ENCODE data around the gene RBM47.
A peak's percentile ranks its signal among the peaks of the same experiment; 100 is the strongest.
"Not testable (repeated sequence)": the region's sequence is repeated elsewhere in the genome, so short reads cannot be mapped to it uniquely, and the experiment has no call there.

The RBM47 gene

DNA sequence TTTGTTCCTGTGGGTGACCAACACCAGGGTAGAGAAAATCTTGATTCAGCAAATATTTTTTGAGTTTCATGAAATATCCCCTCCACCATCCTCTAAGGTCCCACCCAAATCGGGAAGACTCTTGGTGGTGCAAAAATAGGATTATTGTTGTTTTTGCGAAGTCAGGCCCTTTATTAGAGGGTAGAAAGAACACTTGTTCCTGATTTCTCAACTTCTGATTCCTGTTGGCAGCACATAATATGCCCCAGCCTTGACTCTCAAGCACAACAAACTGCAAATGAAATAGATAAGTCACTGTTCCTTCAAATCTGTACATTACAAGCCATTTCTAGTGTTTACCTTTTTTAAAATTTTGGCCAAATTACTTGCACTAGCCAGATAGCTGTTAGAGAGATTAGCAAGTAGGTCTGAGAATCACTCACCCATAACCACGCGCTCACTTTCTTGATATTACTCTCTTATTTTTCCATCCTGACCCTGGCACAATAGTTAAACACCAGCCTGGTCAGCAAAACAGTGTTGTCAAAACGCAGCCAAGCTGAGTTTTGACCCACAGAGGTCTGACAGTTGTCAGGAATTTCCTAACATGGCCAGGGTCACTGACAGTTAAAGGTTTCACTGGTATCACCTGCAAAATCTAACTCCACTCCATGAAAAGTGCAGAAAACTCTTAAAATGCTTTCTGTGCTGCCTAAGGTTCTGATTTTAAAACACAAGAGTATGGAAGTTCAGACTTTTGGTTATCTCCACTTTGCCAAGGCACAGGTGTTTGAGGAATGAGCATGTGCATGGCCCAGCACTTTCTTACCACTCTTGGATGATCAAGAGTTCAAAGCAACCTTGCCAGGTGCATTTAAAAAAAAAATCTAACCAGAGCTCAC is 69.8 kb downstream of the RBM47 start:
- DNase-seq: no peak

DNA sequence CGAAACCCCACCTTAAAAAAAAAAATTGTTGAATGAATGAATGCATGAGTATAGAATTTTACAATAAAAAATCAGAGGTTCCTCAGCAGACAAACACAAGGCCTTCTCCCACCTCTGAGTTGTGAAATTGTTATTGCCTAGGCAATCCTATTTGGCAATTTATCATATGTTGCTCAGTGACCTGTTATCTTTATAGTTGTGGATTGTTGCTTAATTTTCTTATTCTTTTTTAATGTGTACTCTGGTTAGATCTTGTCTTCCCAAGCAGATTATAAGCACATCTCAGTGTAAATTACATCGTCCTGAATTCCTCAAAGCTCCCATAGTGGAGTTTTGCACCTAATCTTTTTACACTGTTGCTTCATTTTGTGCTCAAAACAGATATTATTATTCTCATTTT is 71.9 kb downstream of the RBM47 start:
- no peak for DNase-seq

DNA sequence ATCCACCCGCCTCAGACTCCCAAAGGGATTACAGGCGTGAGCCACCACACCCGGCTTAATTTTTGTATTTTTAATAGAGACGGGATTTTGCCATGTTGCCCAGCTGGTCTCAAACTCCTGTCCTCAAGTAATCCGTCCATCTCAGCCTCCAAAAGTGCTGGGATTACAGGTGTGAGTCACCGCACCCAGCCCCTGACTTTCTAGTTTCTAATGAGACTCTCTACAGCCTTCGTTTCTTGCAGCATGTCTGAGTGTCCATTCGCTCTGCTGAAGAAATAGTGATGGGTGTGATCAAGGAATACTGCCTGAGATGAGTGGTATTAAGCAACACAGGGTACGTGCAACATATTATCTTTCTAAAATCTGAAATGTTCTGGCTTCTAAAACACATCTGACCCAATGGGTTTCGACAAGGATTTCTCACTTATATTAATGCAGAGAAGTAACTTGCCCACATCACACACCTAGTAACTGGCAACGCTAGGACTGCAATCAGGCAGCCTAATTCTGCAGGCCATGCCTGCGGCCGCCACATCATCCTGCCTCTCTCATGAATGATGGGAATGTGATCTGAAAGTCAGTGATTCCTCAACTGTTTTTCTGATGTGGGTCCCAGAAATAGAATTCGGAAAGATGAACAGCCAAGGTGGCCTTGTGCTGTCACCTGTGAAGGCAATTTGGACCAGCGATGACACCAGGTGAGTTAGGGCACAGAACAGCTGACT is 74.3 kb downstream of the RBM47 start:
- DNase-seq: no peak

DNA sequence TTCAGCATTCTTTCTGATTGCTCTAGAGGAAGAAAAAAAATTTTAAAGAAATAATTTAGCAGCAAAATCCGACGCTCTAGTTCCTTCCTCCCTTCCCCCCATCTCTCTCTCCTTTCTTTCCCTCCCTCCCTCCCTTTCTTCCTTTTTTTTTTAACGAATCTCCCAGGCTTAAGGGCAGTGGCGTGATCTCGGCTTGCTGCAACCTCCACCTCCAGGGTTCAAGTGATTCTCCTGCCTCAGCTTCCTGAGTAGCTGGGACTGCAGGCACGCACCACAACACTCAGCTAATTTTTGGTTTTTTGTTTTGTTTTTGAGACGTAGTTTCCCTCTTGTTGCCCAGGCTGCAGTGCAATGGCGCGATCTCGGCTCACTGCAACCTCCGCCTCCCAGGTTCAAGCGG is 75.0 kb downstream of the RBM47 start:
- DNase-seq: not testable (repeated sequence)

DNA sequence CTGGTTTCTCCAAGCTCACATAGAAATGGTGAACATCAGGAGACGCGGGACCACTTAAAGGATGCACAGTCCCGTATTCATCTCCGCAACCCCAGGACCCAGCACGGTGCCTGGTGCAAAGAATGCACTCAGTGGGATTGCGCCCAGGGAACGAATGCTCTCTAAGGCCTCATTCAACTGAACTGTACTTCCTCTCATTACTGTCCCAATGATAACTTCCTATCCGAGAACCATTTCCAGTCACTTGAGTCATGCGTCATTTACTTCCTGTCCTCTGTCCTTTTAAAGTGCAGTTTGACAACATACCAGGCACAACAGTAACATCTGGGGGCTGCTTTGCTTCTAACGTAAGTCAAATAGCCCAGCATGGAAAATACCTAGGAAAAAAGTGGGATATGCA is 75.7 kb downstream of the RBM47 start:
- DNase-seq: no peak

DNA sequence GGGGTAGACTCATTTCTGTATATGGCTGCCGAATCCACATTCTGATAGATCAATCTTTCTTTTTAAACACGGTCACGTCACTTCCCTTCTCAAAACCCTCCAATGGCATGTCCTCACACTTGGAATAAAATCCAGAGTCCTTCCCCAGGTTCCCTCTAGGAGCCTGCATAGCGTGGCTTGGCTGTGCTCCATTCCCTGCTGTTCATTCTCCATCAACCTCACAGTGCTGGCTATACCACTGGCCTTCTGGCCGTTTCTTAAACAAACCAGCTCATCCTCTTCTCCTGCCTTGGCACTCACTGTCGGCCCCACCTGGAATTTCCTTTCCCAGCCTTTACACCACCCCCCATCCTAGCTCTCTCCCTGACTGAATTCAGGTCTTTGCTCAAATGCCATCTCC is 77.1 kb downstream of the RBM47 start:
- DNase-seq: no peak

DNA sequence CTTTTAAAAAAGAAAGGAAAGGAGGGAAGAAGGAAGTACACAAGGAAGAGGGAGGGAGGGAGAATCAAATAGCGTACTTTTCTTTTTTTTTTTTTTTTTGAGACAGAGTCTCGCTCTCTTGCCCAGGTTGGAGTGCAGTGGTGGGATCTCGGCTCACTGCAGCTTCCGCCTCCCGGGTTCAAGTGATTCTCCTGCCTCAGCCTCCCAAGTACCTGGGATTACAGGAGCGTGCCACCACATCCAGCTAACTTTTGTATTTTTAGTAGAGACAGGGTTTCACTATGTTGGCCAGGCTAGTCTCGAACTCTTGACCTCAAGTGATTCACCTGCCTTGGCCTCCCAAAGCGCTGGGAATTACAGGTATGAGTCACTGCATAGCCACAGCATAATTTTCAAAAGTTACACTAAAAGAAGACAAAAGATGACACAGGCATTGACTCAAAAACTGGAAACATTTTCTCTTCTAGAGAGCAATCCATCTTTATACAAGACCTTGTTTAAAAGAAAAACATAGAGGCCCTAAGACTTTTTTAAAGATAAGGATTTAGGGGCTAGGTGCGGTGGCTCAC is 78.0 kb downstream of the RBM47 start:
- DNase-seq: not testable (repeated sequence)

DNA sequence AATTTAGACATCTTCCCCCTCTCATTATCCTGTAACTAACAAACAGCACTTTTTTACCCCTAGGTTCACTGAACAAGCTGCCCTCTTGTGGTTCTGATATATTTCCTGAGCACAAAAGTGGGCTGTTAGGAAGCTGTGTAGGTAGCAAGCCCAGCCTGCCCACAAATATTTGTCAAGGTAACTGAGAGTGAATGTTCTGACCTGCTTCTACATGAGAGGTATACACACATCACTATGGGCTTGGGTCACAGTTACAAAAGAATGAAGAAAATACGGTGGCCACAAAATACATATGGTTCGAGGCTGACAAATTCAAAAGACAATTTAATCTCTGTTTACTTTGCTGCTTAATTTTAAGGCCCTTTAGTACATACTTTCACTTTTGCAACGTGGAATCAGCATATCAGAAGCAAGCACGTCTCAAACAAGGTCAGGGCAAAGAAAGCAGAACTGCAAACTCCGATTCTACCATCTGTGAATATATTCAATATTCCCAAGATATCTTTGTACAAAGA is 78.7 kb downstream of the RBM47 start:
- no peak for DNase-seq

DNA sequence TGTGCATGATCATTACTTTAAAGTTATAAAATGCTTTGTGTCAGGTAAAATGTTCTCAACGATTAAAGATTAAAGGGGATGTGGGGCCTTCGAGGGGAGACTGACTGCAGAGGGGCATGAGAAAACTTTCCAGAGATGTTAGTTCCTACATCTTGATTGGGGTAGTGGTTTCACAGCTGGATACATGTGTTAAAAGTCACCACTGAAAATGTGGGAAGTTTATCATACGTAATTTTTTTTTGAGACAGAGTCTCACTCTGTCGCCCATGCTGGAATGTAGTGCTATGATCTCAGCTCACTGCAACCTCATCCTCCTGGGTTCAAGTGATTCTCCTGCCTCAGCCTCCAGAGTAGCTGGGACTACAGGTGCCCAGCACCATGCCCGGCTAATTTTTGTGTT is 79.5 kb downstream of the RBM47 start:
- no peak for DNase-seq

DNA sequence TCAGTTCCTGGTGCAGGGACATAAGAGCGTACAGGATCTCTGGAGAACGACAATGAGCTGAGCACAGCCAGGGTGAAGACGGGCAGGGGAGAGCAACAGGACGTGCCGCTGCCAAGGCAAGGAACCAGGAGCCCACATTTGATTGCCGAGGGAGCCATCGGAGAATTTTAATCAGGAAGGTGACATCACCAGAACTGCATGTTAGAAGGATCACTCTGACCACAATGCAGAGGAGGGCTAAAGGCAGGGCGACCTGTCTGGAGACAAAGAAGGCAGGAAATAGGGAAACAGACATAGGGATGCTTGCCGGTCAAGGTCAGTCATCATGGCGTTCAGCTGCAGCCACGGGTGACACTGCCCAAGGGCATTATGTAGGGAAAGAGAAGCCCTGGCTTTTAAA is 81.4 kb downstream of the RBM47 start:
- DNase-seq: no peak

DNA sequence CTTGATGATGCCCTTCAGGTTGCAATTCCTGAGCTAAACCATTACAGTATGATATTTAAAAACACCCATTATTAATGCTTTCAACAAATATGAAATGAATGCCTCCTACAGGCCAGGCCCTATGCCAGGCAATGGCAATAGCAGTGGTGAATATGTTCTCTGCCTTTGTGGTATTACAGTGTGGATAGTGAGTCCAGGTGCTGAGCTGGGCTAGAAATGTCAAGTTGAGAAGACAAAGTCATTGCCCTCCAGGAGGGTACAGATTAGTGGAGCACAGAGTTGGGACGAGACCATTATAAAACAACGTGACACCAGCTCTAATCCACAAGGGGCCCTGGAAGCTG is 81.9 kb downstream of the RBM47 start:
- no peak for DNase-seq

DNA sequence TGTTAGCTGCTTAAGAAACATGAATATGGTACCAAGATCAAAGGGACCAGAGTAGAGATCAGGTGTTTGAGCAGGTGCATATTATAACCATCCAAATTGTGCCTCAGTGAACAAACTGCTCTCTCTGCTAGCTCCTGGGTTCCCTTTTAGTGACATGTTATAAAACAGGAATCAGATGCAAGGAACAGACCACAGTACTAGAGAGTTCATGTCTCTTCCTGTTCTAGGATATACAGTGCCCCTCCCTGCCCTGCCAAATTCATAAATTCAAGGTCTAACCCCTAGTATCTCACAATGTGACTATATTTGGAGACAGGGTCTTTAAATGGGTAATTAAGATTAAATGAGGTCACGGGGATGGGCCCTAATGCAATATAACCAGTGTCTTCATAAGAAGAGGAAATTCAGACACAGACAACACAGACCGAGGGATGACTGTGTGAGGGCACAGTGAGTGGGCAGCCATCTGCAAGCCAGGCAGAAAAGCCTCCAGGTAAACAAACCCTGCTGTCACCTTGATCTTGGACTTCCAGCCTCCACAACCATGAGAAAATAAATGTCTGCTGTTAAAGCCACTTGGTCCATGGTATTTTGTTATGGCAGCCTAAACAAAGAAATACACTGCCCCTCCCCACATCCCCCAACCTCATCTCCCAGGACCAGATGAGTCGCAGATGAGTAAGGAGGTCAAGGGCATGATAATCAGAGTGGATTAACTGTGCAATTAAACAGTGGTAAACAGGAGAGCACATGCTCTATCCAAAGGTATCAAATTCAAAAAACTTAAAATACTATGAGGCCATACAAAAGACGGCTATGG is 82.5 kb downstream of the RBM47 start:
- DNase-seq: no peak

DNA sequence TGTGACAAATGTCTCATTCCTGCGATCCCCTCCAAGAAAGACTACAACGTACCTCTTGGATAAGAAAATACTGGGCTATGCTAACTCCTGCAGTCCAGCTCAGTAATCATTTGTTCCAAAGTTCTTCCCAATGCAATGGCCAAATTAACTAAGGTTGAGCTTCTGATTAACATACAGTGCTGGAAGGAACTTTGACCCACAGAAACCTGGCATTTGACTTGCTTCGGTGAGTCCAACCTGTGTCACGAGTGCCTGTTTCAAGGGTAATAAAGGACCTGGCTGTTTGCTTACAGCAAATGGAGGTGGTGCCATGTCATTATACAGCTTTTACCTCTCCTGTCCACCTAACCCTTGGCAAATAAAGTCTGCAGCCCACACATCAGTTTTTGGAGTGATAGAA is 83.2 kb downstream of the RBM47 start:
- DNase-seq: no peak

DNA sequence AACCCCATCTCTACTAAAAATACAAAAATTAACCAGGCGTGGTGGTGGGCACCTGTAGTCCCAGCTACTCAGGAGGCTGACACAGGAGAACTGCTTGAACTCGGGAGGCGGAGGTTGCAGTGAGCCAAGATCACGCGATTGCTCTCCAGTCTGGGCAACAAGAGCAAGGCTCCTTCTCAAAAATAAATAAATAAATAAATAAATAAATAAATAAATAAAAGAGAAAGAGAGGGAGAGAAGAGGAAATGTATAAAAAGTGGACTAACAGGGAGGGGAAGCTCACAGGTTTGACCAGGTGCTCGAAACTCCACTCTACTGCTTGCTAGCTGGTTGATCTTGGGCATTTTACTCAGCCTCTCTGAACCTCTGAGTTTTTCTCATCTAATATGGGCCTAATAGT is 84.2 kb downstream of the RBM47 start:
- not testable (repeated sequence) for DNase-seq

DNA sequence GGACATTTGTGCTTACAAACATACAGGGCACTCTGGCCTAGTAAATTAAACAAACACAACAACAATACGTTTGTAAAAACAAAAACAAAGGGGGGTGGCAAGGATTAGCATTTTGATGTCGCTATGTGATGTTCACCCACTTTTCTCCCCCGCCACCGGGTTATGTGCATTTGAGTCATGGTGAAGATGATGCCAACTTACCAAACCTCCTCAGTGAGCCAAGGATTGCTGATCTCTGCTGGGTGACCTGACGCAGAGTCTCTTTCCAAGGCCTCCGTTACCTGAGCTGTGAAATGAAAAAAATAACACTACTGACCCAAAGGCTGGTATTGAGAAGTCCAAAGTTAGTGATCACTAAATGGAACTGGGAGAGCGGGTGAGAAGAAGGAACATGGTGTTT is 85.4 kb downstream of the RBM47 start:
- no peak for DNase-seq

DNA sequence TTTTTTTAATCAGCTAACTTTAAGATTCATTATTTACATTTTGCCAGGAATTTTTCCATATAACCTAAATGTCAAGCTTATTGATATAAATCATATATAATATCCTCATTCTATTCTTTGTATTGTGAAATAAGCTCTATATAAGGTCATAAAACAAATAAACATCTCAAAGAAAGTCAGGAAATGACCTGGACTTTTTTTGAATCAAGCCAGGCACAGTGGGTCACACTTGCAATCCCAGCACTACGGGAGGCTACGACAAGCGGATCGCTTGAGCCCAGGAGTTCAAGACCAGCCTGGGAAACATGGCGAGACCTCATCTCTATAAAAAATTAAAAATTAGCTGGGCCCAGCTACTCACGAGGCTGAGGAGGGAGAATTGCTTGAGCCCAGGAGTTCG is 88.9 kb downstream of the RBM47 start:
- DNase-seq: no peak

DNA sequence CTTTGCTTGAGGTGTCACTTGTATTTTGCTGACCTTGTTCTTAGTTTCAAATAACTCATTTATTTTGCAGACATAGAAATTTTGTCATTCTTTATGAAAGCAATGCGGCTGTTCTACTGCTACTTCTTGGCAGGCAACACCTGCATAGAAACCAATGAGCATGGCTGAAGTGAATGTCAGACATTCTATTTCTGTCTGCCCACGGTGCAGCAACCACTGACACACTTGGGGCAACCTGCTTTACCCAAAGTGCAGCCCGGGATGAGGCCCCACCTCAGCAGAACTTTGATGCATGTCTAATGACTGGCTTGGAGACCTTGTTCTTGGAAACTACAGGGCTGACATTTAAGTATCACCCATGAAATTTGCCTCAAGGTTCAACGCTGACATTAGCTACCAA is 93.6 kb downstream of the RBM47 start:
- no peak for DNase-seq

DNA sequence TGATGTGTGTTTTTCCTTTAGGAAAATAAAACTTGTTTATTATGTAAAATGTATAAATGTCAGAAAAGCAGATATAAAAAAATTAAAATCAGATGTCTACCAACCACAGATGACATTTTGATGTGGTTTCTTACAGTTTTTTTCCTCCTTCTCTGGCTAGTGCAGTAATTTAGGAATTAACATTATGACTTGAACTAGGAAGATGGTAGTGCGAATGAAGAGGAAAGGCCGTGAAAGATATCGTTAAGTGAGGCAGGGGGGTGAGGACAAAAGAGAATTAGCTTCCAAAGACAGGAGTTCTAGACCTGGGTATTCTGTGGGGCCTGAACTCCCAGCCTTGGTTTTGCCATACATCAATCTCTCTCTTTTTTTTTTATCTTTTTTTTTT is 98.0 kb downstream of the RBM47 start:
- no peak for DNase-seq

DNA sequence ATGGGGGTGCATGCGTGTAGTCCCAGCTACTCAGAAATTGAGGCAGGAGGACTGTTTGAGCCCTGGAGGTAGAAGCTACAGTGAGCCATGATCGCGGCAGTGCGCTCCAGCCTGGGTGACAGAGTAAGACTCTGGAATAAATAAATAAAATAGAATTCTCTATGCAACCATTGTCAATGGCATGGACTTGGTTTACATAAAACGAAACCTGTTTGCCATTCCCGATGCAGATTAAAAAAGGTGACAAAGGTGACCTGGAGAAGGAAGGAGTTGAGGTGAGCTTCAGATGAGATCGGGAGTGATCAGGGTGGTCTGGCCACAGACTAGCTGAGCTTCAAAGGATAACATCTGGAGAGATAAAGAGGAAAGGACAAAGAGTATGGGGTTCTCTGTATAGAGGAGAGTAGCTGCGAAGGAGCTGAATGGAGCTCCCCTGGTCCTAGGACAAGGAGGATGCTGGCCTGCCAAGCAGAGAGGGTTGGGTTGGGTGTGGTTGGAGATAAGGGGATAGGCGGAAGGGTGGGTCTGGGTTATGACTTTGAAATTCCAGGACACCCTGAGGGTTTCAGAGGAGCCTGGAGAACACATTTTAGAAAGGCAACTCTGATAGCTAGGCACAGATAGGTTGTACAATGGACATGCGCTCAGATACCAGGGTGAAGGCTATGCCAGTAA is 98.6 kb downstream of the RBM47 start:
- DNase-seq: no peak

DNA sequence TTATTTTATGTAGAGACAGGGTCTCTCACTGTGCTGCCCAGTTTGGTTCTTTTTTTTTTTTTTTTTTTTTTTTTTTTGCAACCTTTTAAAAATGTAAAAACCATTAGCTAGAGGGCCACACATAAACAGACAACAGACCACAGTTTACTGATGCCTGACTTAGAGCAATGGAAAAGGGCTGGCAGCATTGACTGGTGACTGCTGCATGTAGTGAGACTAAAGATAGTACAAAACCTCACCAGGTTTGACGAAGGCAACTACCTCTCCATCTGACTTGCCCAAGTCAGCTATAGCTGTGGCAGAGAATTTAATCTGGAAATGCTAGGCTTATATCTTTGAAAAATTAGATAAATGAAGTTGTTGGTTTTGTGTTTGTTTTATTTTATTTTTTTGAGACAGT is 102.9 kb downstream of the RBM47 start:
- no peak for DNase-seq

DNA sequence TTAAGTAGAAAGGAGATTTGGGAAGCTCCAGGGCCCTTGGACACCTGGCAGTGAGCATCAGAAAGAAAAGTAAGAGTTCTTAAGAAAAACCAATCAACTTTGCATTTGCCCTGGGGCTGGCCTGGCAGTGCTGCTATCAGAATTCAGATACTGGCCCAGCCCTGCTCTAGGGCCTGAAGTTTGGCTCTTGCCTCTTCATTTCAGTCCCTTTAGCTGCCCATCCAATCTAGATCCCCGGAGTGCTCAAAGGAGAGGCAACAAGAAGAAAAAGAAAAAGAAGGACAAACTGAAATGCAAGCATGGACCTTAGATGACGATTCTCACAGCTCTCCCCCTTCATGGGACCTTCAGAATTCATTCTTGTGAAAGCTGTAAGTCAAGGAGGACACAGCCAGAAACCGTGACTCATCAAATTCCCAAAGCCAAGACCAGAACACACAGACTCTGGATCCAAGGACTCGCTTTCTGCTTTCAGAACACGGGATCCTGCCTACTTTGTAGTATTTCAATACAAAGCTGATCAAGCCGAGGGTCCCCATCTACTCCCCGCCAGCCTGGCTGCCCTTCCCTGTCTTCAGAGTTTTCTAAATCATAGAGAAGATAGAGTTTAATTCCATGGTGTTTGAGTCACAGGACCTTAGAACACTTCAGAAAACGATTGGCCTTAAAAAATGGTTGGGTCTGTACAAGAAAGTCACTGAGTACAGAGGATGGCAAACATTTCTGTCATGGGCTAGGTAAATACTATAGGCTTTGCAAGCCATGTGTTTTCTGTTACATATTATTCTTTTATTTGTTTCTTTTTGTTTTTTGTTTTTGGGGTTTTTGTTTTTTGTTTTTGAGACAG is 103.7 kb downstream of the RBM47 start:
- DNase-seq: peak; percentile 48
